ENCODE data around the gene RIPOR3. TPM values are rescaled to one million over a fixed set of nuclear protein-coding genes. Genes with fewer than 3 reads are reported as not detected.
"Not testable (repeated sequence)": the region's sequence is repeated elsewhere in the genome, so short reads cannot be mapped to it uniquely, and the experiment has no call there.

The RIPOR3 gene
- polyA plus RNA-seq, 5 donors: 2.2 to 4.1 (median 3.0) TPM

DNA sequence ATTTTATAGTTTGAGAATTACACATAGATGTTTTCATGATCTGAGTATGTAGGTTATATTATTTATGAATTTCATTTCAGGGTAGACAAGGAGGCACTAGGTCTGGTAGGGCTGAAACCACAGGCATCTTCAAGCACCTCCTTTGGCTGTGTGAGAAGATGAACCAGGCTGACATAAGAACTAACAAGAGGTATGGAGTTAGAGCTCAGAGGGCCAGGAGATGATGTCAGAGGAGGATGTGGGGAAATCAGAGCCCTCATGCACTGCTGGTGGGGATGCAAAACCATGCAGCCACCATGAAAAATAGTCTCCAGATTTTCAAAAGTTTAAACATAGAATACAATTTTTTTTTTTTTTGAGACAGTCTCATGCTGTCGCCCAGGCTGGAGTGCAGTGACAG, 13.6 kb upstream of the RIPOR3 start:
- no peak for DNase-seq

DNA sequence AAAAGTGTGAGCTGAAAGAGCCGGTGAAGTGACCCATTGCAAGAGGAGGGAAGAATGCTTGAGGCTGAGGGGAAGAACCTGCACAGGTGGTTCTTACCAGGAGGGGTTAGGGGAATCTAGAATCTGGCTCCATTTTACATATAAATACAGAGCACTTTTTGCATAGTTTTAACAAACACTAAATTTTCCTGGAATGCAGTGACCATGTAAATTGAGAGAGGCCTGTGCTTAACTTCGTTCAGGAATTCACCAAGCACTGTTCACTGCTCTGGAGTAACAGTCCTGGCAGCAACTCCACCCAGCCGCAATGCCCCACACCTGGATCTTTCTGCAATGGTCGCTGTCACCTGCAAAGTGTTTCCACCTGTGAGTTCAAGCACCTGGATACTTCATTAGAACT, 13.2 kb upstream of the RIPOR3 start:
- no peak for DNase-seq

DNA sequence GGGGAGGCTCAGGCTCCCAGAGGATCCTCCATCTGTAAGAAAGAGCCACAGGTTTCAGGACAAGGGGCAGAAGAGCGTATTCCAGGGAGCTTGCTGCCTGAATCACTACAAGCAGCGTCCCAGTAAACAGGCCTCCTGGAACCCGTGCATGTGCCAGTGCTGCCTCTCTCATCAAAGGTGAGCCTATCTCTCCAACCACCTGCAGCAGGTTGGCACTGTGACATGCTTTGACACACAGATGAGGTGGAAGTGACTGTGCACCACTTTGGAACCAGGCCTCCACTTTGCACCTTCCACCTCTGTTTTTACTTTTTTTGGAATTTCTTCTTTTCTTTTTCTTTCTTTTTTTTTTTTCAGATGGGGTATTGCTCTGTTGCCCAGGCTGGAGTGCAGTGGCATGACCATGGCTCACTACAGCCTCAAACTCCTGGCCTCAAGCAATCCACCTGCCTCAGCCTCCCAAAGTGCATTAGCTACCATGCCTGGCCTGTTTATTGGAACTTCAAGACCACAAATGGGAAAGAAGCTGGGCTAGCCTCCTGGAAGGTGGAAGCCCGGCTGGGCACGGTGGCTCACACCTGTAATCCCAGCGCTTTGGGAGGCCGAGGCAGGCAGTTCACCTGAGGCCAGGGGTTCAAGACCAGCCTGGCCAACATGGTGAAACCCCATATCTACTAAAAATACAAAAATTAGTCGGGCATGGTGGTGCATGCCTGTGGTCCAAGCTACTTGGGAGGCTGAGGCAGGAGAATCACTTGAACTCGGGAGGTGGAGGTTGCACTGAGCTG, 12.5 kb upstream of the RIPOR3 start:
- not testable (repeated sequence) for DNase-seq

GRCh38 chr20:50701041-50701963, 10.0 kb upstream of the RIPOR3 start:
- no peak for DNase-seq

- DNase-seq: no peak
These were observed 8.3 kb upstream of the RIPOR3 start for GRCh38 chr20:50699688-50700087.

DNA sequence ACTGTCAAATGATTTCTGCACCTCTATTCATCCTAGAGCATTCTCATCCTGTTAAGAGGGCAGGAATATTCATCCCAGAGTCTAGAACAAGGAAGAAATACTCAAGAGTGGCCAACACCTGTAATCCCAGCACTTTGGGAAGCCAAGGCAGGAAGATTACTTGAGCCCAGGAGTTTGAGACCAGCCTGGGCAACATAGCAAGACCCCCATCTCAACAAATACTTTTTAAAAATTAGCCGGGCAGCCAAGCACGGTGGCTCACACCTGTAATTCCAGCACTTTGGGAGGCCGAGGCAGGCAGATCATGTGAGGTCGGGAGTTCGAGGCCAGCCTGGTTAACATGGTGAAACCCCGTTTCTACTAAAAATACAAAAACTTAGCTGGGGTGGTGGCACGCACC, 6.9 kb upstream of the RIPOR3 start:
- not testable (repeated sequence) for DNase-seq

GRCh38 chr20:50695135-50695872, 4.0 kb upstream of the RIPOR3 start:
- peak; percentile 51 to 70 for DNase-seq

DNA sequence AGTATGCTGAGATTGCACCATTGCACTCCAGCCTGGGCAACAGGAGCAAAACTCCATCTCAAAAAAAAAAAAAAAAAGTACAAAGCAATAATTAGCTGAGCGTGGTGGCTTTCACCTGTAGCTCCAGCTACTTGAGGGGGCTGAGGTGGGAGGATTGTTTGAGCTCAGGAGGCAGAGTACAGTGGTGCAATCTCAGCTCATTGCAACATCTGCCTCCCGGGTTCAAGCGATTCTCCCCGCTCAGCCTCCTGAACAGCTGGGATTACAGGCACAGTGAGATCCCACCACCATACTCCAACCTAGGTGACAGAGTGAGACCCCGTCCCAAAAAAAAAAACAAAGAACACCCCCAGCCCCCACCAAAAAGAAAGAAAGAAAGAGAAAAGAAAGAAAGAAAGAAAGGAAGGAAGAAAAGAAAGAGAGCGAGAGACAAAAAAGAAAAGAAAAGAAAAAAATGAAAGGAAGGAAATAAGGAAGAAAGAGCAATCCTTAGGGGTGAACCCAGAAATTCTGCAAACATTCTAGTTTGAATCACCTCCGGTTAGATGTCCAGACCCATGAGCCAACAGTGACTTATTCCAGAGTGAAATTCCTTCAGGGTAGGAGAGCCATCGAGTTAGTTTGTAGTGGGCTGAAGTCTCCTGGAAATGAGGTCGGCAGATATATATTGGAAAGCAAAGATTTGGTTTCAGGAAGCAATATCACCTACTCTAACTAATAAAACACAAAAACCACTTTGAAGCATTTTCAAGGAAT, 3.2 kb upstream of the RIPOR3 start:
- DNase-seq: no peak

GRCh38 chr20:50693001-50693400, 1.7 kb upstream of the RIPOR3 start:
- DNase-seq: no peak

DNA sequence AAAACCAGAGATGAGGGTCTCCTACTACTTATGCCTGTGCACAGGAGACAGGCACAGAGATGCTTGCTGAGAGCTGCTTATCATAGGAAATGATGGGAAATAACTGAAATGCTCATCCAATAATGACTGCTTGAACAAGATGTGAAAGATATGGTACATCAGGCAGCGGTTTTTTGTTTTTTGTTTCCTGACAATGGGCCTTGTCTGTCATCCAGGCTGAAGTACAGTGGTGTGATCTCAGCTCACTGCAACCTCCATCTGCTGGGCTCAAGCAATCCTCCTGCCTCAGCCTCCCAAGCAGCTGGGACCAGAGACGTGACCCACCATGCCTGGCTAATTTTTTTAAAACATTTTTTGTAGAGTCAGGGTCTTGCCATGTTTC, 1.2 kb upstream of the RIPOR3 start:
- no peak for DNase-seq

DNA sequence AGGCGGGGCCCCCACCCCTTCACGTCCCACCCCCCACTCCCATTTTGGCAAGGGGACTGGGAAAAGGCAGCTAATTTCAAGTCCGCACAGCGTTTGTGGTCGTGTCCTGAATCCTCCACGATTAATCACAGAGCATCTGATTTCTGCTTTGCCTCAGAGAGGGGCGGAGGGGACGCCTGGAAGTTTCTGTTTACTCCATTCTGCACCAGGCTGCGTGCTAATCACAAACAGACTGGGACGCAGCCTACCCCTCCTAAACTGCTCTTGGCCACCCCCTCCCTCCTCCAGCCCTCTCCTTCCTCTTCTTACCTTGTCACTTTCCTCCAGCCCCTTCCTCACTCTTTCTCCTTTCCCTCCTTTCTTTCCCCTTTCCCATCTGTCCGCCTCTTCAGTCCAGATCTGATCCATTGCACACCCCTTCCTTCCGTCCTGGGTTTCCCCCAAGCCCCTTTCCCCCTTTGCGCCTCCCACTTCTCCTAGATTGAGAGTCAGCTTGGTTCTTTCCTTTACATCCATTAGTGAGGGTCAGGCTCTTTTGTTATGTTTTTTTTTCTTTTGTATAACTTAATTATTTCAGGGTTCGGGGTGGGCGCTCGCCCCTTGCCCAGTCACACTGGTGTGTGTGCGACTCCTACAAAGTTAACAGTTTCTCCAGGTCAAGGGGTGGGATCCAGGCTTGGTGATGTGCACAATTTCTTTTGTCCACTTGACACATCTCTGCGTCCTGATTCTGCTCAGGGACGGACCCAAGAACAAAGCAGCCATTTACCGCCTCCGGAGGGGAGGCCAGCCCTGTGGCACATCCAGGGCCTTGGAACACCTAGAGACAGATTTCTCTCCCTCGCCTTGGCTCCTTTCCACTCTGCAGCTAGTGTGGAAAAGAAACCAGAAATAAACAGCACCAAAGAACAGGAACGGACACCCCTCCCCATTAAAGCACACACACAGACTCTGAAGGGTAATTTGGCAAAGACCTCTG, 520 bp upstream of the RIPOR3 start:
- DNase-seq: no peak

DNA sequence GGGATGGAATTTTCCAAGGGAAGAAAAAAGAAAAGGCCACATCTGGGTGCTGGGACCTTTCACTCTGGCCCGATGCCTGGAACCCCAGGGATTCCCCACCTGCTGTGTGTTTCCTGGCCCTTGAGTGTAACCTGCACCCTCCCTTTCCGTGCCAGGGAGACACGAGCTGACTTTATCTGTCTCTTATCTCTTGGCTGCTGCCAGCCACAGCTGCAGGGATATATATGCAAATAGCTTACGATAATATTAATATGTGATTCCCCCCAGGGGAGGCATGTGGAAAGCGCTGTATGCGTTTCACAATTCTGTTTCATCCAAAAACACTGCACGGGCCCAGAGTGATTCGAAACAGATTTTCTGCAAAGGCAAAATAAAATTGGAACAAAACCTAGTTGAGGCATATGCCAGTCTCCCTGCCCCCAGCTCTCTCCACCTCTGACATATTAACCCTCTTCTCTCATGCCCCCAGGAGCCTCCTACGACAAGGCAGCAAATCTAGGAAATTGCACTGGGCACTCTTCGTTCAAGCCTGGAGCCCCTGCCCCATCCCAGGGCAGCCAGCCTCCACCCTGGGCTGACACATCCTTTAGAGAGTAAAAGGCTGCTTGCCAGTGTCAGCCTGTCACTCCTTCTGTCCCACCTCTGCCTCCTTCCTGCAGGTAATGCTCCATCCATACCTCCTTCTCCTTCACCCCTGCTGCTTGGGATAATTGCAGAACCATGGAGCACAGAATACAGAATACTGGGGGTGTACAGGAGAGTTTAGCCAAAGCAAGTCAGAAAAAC, 1.3 kb downstream of the RIPOR3 start:
- no peak for DNase-seq

GRCh38 chr20:50688256-50688975, 2.9 kb downstream of the RIPOR3 start:
- DNase-seq: no peak

GRCh38 chr20:50686821-50687220, 4.5 kb downstream of the RIPOR3 start:
- no peak for DNase-seq

DNA sequence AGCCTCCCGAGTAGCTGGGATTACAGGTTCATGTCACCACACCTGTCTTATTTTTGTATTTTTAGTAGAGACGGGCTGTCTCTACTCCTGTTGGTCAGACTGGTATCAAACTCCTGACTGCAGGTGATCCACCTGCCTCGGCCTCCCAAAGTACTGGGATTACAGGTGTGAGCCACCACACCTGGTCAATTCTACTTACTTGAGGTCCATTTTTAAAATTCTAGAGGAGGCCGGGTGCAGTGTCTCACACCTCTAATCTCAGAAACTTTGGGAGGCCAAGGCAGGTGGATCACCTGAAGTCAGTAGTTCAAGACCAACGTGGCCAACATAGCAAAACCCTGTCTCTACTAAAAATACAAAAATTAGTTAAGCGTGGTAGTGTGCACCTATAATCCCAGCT, 7.8 kb downstream of the RIPOR3 start:
- no peak for DNase-seq

DNA sequence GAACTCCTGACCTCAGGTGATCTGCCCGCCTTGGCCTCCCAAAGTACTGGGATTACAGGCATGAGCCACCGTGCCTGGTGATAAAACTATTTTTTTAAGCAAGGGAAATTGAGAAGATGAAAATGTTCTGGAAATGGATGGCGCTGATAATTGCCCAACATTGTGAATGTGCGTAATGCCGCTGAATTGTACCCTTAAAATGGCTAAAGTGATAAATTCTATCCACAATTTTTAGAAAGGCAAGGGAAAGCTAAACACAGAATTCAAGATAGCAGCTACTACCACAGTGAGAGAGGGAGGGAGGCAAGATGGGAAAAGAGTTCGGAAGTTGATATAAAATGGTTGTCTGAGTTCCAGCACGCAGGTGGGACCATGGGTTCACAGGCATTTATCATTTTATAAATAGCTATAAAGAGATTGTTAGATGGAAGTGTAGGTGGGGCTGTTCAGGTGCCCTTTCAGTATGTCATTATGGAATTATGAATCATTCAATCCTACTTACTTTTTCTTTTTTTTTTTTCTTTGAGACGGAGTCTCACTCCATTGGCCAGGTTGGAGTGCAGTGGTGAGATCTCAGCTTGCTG, 8.3 kb downstream of the RIPOR3 start:
- no peak for DNase-seq

DNA sequence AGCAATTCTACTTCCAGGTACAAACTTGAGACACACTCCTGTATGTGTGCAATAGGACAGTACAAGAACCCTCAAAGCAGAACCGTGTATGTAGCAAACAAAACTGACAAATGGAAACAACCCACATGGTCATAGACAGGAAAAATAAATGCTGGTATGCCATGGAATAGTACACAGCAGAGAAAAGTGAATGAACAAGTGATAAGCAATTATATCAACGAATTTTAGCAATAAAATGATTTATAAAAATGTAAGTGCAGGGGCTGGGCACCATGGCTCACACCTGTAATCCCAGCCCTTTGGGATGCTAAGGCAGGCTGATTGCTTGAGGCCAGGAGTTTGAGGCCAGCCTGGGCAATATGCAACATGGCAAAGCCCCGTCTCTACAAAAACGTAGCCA, 9.3 kb downstream of the RIPOR3 start:
- no peak for DNase-seq

- no peak for DNase-seq
These were observed 9.8 kb downstream of the RIPOR3 start for GRCh38 chr20:50681359-50682064.

All from right lung (tissue), 5 donors.